ENCODE data around the gene CDH24. TPM values are rescaled to one million over a fixed set of nuclear protein-coding genes. Genes with fewer than 3 reads are reported as not detected.
A peak's percentile ranks its signal among the peaks of the same experiment; 100 is the strongest.

The CDH24 gene
- total and polyA plus RNA-seq, 8 donors: 6.1 to 14.8 (median 11.3) TPM

GRCh38 chr14:23009939-23010726 is 47.2 kb downstream of the CDH24 start, which contains the start of gene C14orf93:
TSS of gene C14orf93 (minus strand) at chr14:23010143. CDS start at chr14:22999023, 11,120 bp downstream.
- Histone ChIP-seq H3K27ac (peak within 1 kb of the TSS; percentile 85 to 89), H3K4me1 (peaks cover 8 to 30% of the 10 kb centered on the region in 2 donors), H3K36me3 (no peaks in the 10 kb centered on the region), H3K27me3 (no peaks in the 10 kb centered on the region), H3K9me3 (no peaks in the 10 kb centered on the region), H3K4me3 (peak within 1 kb of the TSS; percentile 34 to 54)
- DNase-seq (peak; percentile 78 to 93 (median 85)), ATAC-seq (peak; percentile 56)
- TF ChIP-seq CTCF (IDR thresholded peaks at IDR 0.05): no peak
- intact Hi-C loops (cut with DNase I): no loop called here

GRCh38 chr14:23009483-23009938 is 47.8 kb downstream of the CDH24 start:
- ATAC-seq: no peak
- no peaks in the 10 kb centered on the region for H3K9me3 ChIP-seq
- H3K36me3 ChIP-seq: no peaks in the 10 kb centered on the region
- DNase-seq: no peak
- H3K4me3 ChIP-seq: peak overlapping the region; percentile 34 to 54
- peaks cover 8 to 30% of the 10 kb centered on the region in 2 donors for H3K4me1 ChIP-seq
- H3K27me3 ChIP-seq: no peaks in the 10 kb centered on the region
- H3K27ac ChIP-seq: peak overlapping the region; percentile 85 to 89
- intact Hi-C loops (cut with DNase I): no loop called here
- TF ChIP-seq CTCF (IDR thresholded peaks at IDR 0.05): no peak

- Histone ChIP-seq H3K27me3 (no peaks in the 10 kb centered on the region), H3K27ac (peak overlapping the region; percentile 85 to 89), H3K4me1 (peaks cover 8 to 30% of the 10 kb centered on the region in 2 donors), H3K36me3 (no peaks in the 10 kb centered on the region), H3K4me3 (no peak overlapping the region), H3K9me3 (no peaks in the 10 kb centered on the region)
- DNase-seq (no peak), ATAC-seq (no peak)
- intact Hi-C loops (cut with DNase I): no loop called here
- TF ChIP-seq CTCF (IDR thresholded peaks at IDR 0.05): no peak
Observed at GRCh38 chr14:23008831-23009230, 48.5 kb downstream of the CDH24 start.

GRCh38 chr14:23006544-23007419 is 50.5 kb downstream of the CDH24 start:
- DNase-seq (peak; percentile 96 to 99 (median 97)), ATAC-seq (peak; percentile 98)
- Histone ChIP-seq H3K27ac (peak overlapping the region; percentile 95 to 97), H3K4me1 (peaks cover 8 to 30% of the 10 kb centered on the region in 2 donors), H3K27me3 (no peaks in the 10 kb centered on the region), H3K9me3 (no peaks in the 10 kb centered on the region), H3K4me3 (peak overlapping the region; percentile 57 to 69), H3K36me3 (no peaks in the 10 kb centered on the region)
- intact Hi-C loops (cut with DNase I): no loop called here
- TF ChIP-seq CTCF (IDR thresholded peaks at IDR 0.05): no peak

- H3K4me1 ChIP-seq: peaks cover 8 to 30% of the 10 kb centered on the region in 2 donors
- no peaks in the 10 kb centered on the region for H3K36me3 ChIP-seq
- intact Hi-C loops (cut with DNase I): no loop called here
- H3K27ac ChIP-seq: peak overlapping the region; percentile 95 to 97
- H3K9me3 ChIP-seq: no peaks in the 10 kb centered on the region
- TF ChIP-seq CTCF (IDR thresholded peaks at IDR 0.05): no peak
- H3K4me3 ChIP-seq: peak overlapping the region; percentile 57 to 69
- no peaks in the 10 kb centered on the region for H3K27me3 ChIP-seq
- ATAC-seq: peak; percentile 9
- no peak for DNase-seq
Observed at GRCh38 chr14:23006188-23006534, 51.2 kb downstream of the CDH24 start.
